ENCODE results near the gene SSBP3.

GRCh38 chr1:54342288-54342687 lies 63.9 kb downstream of the SSBP3 start:
- TF ChIP-seq CTCF (IDR thresholded peaks at IDR 0.05) (no peak), POLR2A (IDR thresholded peaks at IDR 0.05) (no peak)

Data from body of pancreas (tissue), 4 donors.